A673 (cell line): ENCODE data around the gene MGAT4A. TPM values are rescaled to one million over a fixed set of nuclear protein-coding genes. Genes with fewer than 3 reads are reported as not detected.

ENCODE experiments used
- Bru-seq: library from RNA; stranded (reverse); fragments of 400-500 nt; gene quantifications from one replicate; lab custom pipeline; 2021; lab: Mats Ljungman, UMichigan
- BruChase-seq, 2 experiments: library from RNA; stranded (reverse); fragments of 400-500 nt; gene quantifications; one replicate each; lab custom pipeline; 2021; lab: Mats Ljungman, UMichigan
- BruUV-seq: library from RNA; stranded (reverse); fragments of 400-500 nt; replicated peaks from 2 replicates; lab custom pipeline; 2021; lab: Mats Ljungman, UMichigan
- CTCF ChIA-PET: fragments of 300-600 bp; sonication (Branson Sonifier 250); formaldehyde crosslinking; loops from one replicate; lab custom pipeline; 2022; ENCODE audit warnings: antibody characterized with exemption; lab: Charles Lee
- POLR2A ChIA-PET: fragments of 300-600 bp; sonication (Branson Sonifier 250); formaldehyde crosslinking; loops from one replicate; lab custom pipeline; 2022; ENCODE audit warnings: antibody characterized with exemption; ENCODE audit not compliant: low non-redundant PET; lab: Charles Lee
- DNase-seq: peaks from one replicate; pipeline ENCODE4 v3.0.0-alpha.2; 2015; ENCODE audit warnings: low spot score
- H3K27ac ChIP-seq: fragments of 200-600 bp; sonication (generic); 2 replicates; pipeline ENCODE4 v1.5.1; 2016; ENCODE audit warnings: mixed run types, low read depth, mild to moderate bottlenecking, mixed read lengths, antibody characterized with exemption, low read length; ENCODE audit not compliant: poor library complexity, severe bottlenecking
- H3K27me3 ChIP-seq: fragments of 200-600 bp; sonication (generic); replicated peaks from 2 replicates; pipeline ENCODE4 v1.6.1; 2017; ENCODE audit warnings: mixed run types, low read depth, mild to moderate bottlenecking, mixed read lengths, antibody characterized with exemption, low read length; ENCODE audit not compliant: insufficient read depth, poor library complexity
- H3K36me3 ChIP-seq: fragments of 200-600 bp; sonication (generic); 2 replicates; pipeline ENCODE4 v1.6.1; 2016; ENCODE audit warnings: mixed run types, mild to moderate bottlenecking, mixed read lengths, antibody characterized with exemption, low read length; ENCODE audit not compliant: insufficient read depth, poor library complexity, severe bottlenecking
- H3K4me1 ChIP-seq: fragments of 200-600 bp; sonication (generic); 2 replicates; pipeline ENCODE4 v1.6.1; 2017; ENCODE audit warnings: mixed run types, mild to moderate bottlenecking, mixed read lengths, antibody characterized with exemption, low read length; ENCODE audit not compliant: insufficient read depth, poor library complexity, severe bottlenecking
- H3K4me3 ChIP-seq: fragments of 200-600 bp; sonication (generic); 2 replicates; pipeline ENCODE4 v1.5.1; 2016; ENCODE audit warnings: low read depth, mixed run types, mild to moderate bottlenecking, mixed read lengths, low read length; ENCODE audit not compliant: poor library complexity, severe bottlenecking
- H3K9me3 ChIP-seq: fragments of 200-600 bp; sonication (generic); 2 replicates; pipeline ENCODE4 v1.6.1; 2016; ENCODE audit warnings: mixed run types, low read depth, mild to moderate bottlenecking, mixed read lengths, antibody characterized with exemption, low read length; ENCODE audit not compliant: poor library complexity, severe bottlenecking
- EZH2 ChIP-seq: fragments of 200-600 bp; sonication (generic); IDR thresholded peaks from 2 replicates; pipeline ENCODE4 v1.6.1; 2017; ENCODE audit warnings: borderline replicate concordance, low read depth, mild to moderate bottlenecking, mixed read lengths, antibody characterized with exemption, low read length; ENCODE audit not compliant: poor library complexity, severe bottlenecking
- intact Hi-C: fragments of 100-400 bp; cut with micrococcal nuclease; formaldehyde crosslinking; loops from one replicate; pipeline ENCODE4 v1.10.0; 2022; ENCODE audit not compliant: unreplicated experiment
- long read RNA-seq: library from polyadenylated mRNA; stranded (forward); transcript quantifications from one replicate; pipeline ENCODE4 v2.0.0, GENCODE V29; 2022
- total RNA-seq: library from RNA; stranded (reverse); gene quantifications from 2 replicates; pipeline ENCODE4 v1.2.3, GENCODE V29; 2021
- TF ChIP-seq, protein P1 (sequence below): fragments of 300-800, 200-600 bp; sonication (generic); conservative IDR thresholded peaks from 2 replicates; pipeline ENCODE4 v1.5.1; 2017; ENCODE audit warnings: low read depth, mild to moderate bottlenecking, antibody characterized with exemption, low read length, moderate library complexity, mixed read lengths

Gene MGAT4A
- total RNA-seq (0.09 and 0.39 TPM in 2 replicates), Bru-seq, nascent RNA (percentile 13 among the genes with signal in this experiment), BruChase-seq, experiment 1, labeled RNA remaining after a 2-hour chase (percentile 16 among the genes with signal in this experiment), BruChase-seq, experiment 2, labeled RNA remaining after a 6-hour chase (percentile 8 among the genes with signal in this experiment)
- long read RNA-seq, result 0 reads

DNA sequence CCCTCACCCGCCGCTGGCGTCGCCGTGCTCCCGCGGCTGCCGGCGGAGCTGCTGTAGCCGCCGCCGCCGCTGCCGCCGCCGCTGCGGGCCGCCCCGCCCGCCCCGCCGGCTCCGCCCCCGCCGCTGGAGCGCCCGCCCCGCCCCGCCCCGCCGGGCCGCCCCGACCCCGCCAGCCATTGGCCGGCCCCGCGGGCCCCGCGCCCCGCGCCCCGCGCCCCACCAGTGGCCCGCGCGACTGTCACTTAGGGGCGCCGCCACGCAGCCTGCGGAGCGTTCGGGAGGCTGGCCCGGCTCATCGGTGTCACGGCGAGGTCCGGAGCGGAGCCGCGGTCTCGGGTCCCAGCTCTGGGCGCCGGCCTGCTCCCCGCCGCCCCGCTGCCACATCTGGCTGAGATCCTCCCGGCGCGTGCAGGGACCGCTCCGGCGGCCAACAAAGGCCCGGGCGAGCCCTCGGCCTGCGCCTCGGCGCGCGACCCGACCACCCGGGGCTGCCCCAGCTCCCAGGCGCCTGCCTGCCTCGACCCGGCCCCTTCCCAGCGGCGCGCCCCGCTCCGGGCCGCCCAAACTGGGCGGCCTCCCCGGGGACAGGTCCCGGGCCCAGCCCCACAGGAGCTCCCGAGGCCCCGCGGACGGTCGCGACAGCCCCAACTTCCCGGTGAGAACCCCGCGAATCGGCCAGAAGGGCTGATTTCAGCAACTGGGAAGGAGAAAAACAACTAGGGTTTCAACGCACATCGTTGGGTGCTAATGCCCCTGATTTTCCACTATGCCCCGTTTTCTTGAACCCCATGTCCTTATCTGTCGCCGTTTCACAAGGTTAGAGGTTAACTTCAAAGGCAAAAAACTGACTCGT lies at the start of gene MGAT4A:
MGAT4A (minus strand) TSS at position 92 of the 853 bp plus-strand sequence. CDS start 4,800 bp downstream, outside the sequence.
- H3K27me3 ChIP-seq, result peaks cover 66% of the 10 kb centered on the region
- no peak within 1 kb of the TSS for H3K27ac ChIP-seq
- H3K36me3 ChIP-seq, result no peaks in the 10 kb centered on the region
- no peaks in the 10 kb centered on the region for H3K4me1 ChIP-seq
- ChIA-PET POLR2A (no interaction called here), CTCF (no interaction called here)
- H3K4me3 ChIP-seq, result peak within 1 kb of the TSS; percentile 46
- peak; percentile 15 for DNase-seq
- intact Hi-C loops, result no loop called here
- no peaks in the 10 kb centered on the region for H3K9me3 ChIP-seq
- no TSS peak for BruUV-seq
- TF ChIP-seq, protein P1, sequence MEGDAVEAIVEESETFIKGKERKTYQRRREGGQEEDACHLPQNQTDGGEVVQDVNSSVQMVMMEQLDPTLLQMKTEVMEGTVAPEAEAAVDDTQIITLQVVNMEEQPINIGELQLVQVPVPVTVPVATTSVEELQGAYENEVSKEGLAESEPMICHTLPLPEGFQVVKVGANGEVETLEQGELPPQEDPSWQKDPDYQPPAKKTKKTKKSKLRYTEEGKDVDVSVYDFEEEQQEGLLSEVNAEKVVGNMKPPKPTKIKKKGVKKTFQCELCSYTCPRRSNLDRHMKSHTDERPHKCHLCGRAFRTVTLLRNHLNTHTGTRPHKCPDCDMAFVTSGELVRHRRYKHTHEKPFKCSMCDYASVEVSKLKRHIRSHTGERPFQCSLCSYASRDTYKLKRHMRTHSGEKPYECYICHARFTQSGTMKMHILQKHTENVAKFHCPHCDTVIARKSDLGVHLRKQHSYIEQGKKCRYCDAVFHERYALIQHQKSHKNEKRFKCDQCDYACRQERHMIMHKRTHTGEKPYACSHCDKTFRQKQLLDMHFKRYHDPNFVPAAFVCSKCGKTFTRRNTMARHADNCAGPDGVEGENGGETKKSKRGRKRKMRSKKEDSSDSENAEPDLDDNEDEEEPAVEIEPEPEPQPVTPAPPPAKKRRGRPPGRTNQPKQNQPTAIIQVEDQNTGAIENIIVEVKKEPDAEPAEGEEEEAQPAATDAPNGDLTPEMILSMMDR, result no peak

DNA sequence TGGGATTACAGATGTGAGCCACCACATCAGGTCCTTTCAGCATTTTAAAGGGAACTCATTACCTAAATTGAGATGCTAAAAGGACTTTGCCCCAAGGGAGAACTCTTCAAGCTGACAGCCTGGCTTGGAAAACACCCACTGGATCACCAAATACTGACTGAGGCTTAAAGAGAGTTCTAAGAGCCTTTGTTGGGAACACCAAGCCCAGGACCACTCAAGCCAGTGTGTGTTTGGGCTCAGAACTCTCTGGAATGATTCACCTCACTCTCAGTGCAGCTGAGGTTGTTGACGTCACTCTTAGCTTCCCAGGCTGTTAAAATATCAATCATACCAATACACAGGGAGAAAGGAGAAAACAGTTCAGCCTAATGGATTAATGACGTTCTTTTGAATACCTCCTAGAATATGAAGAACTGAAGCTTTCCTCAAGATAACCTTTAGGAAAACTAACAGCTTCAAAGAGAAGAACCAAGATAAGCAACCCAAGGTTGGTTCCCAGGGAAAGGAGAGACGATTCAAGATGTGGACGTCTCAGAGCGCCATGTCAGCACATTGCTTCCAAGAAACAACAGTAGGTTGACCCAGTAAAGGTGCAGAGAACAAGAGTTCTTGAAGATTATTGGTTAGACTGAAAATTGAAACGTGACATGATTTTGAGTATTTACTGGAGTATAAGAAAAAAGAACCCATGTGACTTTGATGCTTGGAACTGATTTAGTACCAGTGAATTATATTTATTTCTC lies 48.0 kb upstream of the MGAT4A start:
- POLR2A ChIA-PET, result no interaction called here
- Histone ChIP-seq H3K9me3 (peaks cover 16% of the 10 kb centered on the region), H3K4me1 (no peaks in the 10 kb centered on the region), H3K36me3 (no peaks in the 10 kb centered on the region), H3K4me3 (no peak overlapping the region), H3K27me3 (peaks cover 4% of the 10 kb centered on the region), H3K27ac (no peak overlapping the region)
- CTCF ChIA-PET, result no interaction called here
- intact Hi-C loops, result no loop called here
- no peak for DNase-seq
- BruUV-seq, result no TSS peak
- TF ChIP-seq EZH2, result no peak
- TF ChIP-seq, protein P1, result no peak

DNA sequence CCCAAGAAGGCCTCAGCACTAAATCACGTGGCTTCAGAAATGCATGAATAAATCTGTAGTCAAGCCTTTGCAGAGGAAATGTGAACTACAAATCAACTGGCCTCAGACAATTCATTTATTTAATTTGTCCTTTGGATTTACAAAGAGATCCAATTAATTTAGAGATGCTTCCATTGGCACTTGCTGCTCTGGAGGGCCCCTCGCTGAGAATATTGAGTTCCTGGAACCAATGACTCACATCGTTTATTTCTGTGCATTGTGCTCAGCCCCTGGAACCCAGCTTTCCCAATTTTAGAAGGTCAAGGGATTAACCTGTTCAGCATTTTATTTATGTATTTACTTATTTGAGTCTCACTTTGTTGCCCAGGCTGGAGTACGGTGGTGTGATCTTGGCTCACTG lies 47.2 kb upstream of the MGAT4A start:
- no TSS peak for BruUV-seq
- Histone ChIP-seq H3K36me3 (no peaks in the 10 kb centered on the region), H3K27ac (no peak overlapping the region), H3K9me3 (peaks cover 16% of the 10 kb centered on the region), H3K4me1 (no peaks in the 10 kb centered on the region), H3K4me3 (no peak overlapping the region), H3K27me3 (peaks cover 4% of the 10 kb centered on the region)
- peak; percentile 48 for DNase-seq
- ChIA-PET CTCF (no interaction called here), POLR2A (no interaction called here)
- intact Hi-C loops, result no loop called here
- no peak for TF ChIP-seq EZH2
- TF ChIP-seq, protein P1, result no peak
